Ishikawa (cell line): Measurements from ENCODE around the gene SKI.

ENCODE experiments used
- CEBPB ChIP-seq: IDR thresholded peaks from 2 replicates; pipeline ENCODE4 v1.6.1; 2012
- EGR1 ChIP-seq: IDR thresholded peaks from 2 replicates; pipeline ENCODE4 v1.6.1; 2012
- EP300 ChIP-seq: IDR thresholded peaks from 2 replicates; pipeline ENCODE4 v1.6.1; 2012; ENCODE audit warnings: borderline replicate concordance
- FOXM1 ChIP-seq: IDR thresholded peaks from 2 replicates; pipeline ENCODE4 v1.6.1; 2012; ENCODE audit warnings: low read depth, borderline replicate concordance
- NFIC ChIP-seq: IDR thresholded peaks from 2 replicates; pipeline ENCODE4 v1.6.1; 2012
- RAD21 ChIP-seq: IDR thresholded peaks from 2 replicates; pipeline ENCODE4 v1.6.1; 2012; ENCODE audit warnings: low read depth
- TAF1 ChIP-seq: IDR thresholded peaks from 2 replicates; pipeline ENCODE4 v1.6.1; 2012; ENCODE audit warnings: low read depth, mild to moderate bottlenecking
- TCF12 ChIP-seq: IDR thresholded peaks from 2 replicates; pipeline ENCODE4 v1.6.1; 2012; ENCODE audit warnings: low read depth
- TEAD4 ChIP-seq: IDR thresholded peaks from 2 replicates; pipeline ENCODE4 v1.6.1; 2012
- YY1 ChIP-seq: IDR thresholded peaks from 2 replicates; pipeline ENCODE4 v1.6.1; 2012; ENCODE audit warnings: low read depth
- ZBTB7A ChIP-seq: IDR thresholded peaks from 2 replicates; pipeline ENCODE4 v1.6.1; 2012; ENCODE audit warnings: low read depth
- TF ChIP-seq, protein P1 (sequence below): IDR thresholded peaks from 2 replicates; pipeline ENCODE4 v1.6.1; 2012; ENCODE audit warnings: low read depth, mild to moderate bottlenecking
- TF ChIP-seq, protein P2 (sequence below): IDR thresholded peaks from 2 replicates; pipeline ENCODE4 v1.6.1; 2012
- TF ChIP-seq, protein P3 (sequence below): IDR thresholded peaks from 2 replicates; pipeline ENCODE4 v1.6.1; 2012

Gene SKI

DNA sequence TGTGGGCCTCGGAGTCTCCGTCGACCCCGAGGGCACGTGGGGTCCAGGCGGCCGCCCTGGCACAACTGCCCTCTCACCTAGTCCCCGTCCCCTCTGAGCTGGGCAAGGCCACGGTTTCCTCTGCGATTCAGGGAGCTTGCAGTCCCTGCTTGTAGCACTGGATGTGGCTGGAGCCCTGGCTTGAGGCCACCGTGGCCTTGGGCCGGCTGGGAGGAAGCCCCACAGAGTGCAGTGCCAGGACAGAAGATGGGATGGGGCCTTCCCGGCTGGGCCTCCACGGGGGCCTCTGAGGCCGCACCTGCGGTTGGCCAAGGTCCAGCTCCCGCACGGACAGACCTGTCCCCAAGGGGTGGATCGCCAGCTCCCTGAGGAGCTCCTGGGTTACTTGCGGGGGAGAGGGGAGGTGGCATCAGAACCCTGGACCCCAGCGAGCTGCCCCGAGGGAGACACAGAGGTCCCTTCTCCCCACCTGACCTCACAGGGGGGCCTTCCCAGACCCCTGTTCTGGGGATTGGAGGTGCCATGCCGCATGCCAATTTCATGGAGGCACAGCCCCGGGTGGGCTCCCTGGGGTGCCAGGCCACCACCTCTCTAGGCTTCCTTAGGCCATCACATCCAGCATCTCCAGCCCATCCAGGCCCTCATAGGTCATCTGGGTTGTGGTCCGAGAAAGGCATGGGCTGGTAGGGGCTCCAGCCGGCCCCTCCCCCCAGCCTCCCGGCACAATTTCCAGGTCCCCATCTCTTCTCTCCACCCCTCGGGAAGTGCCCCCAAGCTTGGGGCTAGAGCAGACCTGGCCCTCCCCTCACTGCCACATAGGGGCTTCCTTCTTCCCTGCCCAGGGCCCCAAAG, 82.4 kb downstream of the SKI start:
- TF ChIP-seq EGR1 (no peak), TCF12 (no peak), FOXM1 (no peak), RAD21 (no peak), ZBTB7A (no peak), TEAD4 (no peak), CEBPB (no peak), YY1 (no peak), EP300 (no peak), NFIC (no peak), TAF1 (no peak)
- TF ChIP-seq, protein P1, sequence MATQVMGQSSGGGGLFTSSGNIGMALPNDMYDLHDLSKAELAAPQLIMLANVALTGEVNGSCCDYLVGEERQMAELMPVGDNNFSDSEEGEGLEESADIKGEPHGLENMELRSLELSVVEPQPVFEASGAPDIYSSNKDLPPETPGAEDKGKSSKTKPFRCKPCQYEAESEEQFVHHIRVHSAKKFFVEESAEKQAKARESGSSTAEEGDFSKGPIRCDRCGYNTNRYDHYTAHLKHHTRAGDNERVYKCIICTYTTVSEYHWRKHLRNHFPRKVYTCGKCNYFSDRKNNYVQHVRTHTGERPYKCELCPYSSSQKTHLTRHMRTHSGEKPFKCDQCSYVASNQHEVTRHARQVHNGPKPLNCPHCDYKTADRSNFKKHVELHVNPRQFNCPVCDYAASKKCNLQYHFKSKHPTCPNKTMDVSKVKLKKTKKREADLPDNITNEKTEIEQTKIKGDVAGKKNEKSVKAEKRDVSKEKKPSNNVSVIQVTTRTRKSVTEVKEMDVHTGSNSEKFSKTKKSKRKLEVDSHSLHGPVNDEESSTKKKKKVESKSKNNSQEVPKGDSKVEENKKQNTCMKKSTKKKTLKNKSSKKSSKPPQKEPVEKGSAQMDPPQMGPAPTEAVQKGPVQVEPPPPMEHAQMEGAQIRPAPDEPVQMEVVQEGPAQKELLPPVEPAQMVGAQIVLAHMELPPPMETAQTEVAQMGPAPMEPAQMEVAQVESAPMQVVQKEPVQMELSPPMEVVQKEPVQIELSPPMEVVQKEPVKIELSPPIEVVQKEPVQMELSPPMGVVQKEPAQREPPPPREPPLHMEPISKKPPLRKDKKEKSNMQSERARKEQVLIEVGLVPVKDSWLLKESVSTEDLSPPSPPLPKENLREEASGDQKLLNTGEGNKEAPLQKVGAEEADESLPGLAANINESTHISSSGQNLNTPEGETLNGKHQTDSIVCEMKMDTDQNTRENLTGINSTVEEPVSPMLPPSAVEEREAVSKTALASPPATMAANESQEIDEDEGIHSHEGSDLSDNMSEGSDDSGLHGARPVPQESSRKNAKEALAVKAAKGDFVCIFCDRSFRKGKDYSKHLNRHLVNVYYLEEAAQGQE = no peak
- TF ChIP-seq, protein P2, sequence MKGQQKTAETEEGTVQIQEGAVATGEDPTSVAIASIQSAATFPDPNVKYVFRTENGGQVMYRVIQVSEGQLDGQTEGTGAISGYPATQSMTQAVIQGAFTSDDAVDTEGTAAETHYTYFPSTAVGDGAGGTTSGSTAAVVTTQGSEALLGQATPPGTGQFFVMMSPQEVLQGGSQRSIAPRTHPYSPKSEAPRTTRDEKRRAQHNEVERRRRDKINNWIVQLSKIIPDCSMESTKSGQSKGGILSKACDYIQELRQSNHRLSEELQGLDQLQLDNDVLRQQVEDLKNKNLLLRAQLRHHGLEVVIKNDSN = no peak
- TF ChIP-seq, protein P3, sequence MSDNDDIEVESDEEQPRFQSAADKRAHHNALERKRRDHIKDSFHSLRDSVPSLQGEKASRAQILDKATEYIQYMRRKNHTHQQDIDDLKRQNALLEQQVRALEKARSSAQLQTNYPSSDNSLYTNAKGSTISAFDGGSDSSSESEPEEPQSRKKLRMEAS = no peak

DNA sequence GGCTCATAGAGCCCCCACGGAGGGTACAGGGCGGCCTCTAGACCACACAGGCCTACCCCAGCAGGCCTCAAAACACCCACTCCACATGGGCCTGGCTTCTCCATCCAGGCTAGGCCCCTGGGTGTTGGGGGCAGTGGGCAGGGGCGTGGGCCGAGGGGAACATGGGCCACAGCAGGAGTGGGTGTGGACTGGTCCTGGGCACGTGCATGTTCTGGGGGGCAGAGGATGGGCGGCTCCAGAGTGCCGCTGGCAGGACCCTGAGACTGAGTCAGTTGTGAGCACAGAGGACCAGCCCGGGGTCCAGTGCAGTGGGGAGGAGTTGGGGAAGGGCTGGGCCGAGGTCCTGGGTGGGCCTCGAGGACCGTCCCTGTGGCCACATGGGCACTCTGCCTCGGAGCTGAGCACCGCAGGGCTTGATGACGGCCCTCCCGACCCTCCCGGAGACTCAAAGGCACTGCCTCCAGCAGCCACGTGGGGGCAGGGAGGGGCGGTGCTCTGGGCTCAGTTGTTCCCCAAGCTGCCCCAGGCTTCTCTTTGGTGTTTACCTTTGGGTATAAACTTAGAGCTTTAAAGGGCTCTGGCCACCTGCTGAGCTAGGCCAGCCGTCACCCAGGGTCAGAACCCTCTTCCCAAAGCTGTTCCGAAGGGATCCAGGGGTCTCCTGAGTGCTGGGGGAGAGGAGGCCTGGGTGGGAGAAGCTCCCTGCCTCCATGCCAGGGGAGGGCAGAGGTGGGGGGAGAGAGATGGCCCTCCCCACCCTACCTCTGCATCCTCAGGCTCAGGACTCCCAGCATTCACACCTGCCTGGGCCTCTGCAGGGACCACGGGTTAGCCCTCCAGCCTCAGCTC, 83.3 kb downstream of the SKI start:
- TF ChIP-seq, protein P3 = 0 out of 2 replicates have a peak, but pooled peaks have one; percentile 16
- TF ChIP-seq, protein P1 = no peak
- TF ChIP-seq ZBTB7A = no peak; the same call in 1 of the 2 replicates
- no peak for TF ChIP-seq CEBPB
- no peak for TF ChIP-seq EGR1
- TF ChIP-seq TAF1 = no peak
- TF ChIP-seq, protein P2 = 0 out of 2 replicates have a peak, but pooled peaks have one; percentile 44
- no peak for TF ChIP-seq EP300
- no peak for TF ChIP-seq NFIC

DNA sequence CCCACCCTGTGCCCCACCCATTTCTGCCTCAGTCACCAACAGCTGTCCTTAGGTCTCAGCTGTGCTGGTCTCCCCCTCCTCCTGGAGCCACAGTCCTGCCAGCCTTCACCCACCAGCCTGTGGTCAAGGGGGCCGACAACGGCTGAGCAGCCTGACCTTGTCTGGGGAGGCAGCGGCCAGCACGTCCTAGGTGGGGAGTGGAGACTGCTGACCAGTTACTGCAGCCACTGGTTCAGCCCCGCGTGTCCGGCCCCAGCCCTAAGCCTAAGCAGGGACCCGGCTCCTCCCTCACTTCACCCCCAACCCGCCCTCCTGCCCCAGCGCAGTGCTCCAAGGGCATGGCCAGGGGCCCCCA, 84.0 kb downstream of the SKI start:
- TF ChIP-seq, protein P1 = no peak
- TF ChIP-seq YY1 (no peak), RAD21 (no peak)
